Cerebellar cortex (tissue), 1 donor: ENCODE results near the gene LAMA5.

Experiments used
- DNase-seq: peaks from one replicate; pipeline ENCODE4 v3.0.0-alpha.2; 2015; ENCODE audit warnings: low spot score

Gene LAMA5

DNA sequence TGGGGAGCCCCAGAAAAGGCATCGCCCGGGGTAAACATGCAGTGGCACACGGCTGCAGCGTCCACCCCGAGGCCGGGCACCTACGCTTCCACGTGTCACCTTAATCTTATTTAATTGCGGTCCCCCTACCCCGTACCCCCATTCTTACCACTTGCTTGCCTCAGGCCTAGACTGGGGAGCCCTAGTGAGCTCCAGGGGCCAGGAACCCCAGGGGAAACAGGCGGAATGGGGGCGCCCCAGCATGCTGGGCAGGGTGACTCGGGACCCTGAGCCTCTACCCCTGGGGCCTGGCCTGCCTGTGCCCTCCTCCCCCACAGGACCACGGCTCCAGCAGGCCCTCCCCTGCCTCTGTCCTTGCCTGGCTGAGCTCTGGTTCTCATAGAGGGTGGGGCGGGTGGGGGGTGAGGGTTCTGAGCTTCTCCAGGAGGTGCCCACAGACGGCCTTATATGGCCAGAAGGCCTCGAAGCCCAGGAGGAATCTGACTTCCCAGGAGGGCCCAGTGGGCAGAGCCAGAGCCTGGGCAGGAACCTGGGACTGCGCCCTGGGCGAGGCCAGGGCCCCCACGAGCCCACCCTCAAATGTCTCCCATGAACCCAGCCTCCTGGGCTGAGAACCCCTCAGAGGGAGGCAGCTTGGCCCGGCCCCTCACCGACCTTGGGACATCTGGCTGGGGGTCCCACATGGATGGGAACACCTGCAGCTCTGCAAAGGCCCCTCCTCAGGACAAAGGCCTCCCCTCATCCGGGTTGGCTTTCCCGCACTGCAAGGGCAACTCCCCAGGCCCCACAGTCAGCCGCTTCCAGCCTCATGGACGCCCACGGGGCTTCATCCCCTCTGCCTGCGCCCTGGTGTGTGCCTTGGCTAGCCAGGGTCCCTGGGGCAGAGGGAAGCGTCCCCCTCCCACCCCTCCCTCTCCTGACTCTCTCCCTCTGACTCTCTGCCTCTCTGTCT, 5.2 kb upstream of the LAMA5 start:
- DNase-seq = no peak

DNA sequence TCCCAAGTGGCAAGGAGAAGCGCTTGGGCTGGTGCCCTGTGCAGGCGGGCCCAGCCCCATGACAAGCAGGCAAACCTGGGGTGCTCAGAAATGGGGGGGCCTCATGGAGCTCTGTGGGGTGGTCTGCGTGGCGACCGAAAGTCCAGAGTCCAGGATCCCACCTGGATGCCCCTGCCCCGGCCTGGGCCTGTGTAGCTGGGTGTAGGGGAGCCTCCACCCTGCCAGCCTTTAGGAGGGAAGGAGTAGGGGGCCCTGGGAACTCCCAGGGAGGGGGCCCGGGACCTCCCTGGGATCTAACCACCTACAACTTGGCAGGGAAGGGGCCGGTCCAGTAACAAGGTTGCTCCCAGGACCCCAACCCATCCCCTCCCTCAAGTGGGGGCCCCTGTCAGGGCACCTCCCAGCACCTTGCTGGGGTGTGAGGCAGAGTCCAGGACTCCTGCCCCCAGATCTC, 4.5 kb upstream of the LAMA5 start:
- DNase-seq = no peak

DNA sequence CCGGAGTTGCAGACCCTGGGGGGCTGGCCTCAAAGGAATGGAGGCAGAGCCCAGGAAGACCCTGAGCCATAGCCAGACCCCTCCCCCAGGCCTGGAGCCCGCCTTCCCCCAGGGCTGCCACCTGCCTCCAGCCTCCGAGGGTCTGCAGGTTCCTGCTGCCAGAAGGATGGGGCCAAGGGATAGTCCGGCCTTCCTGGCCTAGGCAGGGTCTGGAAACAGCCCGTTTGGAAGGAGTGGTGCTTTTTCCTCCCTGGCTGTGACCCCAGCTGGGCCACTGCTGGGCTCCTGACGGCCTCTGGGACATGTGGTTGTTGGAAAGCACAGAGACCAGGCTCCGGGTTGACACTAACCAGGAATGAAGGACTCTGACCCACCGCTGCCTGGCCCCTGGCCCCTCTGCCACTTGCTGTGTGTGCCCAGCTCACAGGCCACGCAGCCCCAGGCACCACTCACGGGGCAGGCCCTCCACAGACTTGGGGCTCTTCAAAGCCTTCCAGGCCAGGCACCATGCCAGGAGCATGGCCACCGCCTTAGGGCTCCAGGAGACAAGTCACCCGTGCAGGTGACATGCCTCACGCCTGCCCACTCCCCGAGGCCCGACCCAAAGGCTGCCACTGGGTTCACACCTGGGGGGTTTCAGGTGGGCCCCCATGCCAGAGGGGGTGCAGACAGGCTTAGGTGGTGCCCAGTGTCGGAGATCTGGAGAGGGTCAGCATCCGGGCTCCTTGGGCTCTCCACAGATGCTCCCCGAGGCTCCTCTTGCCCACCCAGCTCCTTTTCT, 3.9 kb upstream of the LAMA5 start:
- DNase-seq = no peak

DNA sequence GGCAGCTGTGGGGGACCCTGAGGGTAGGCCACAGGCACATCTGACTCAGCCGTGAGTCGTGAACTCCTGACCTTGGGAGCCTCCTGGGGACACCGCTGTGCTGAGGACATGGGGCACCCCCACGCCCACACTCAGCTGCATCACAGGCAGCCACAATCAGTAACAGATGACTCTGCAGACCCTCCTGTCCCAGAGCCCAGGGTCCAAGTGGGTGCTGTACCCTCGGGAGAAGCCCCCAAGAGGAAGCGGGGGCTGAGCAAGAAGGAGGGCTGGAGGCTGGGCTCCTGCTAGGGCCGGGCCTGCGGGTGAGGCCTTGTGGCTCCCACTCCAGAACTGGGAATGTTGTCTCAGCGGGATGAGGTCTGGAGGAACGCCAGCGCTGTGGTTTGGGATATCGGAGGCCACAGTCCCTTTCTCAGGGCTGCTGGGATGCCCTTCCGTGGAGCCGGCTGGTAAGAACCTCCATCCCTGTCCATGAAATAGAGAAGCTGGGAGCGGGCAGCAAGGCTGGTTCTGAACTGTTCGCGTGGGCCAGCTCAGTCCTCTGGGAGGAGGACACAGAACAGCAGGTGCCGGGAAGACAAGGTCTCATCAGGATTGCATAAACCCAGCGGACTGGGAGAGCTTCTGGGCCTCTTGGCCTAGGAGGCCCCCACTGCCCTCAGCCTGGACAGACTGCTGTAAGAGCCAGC, 3.1 kb upstream of the LAMA5 start:
- no peak for DNase-seq

DNA sequence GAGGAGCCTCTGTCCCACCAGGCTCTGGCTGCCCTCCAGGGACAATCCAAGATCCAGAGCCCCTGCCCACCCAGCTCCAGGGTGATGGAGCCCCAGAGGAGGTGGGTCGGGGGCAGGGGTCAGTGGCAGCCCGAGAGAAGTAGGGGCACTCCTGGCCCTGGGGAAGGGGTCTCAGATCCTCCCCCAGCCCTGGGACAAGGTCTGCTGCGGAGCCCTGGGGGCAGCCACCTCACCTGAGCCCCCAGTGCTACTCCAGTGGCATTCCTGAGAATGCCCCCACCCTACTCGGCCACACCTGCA, 2.7 kb upstream of the LAMA5 start:
- no peak for DNase-seq

DNA sequence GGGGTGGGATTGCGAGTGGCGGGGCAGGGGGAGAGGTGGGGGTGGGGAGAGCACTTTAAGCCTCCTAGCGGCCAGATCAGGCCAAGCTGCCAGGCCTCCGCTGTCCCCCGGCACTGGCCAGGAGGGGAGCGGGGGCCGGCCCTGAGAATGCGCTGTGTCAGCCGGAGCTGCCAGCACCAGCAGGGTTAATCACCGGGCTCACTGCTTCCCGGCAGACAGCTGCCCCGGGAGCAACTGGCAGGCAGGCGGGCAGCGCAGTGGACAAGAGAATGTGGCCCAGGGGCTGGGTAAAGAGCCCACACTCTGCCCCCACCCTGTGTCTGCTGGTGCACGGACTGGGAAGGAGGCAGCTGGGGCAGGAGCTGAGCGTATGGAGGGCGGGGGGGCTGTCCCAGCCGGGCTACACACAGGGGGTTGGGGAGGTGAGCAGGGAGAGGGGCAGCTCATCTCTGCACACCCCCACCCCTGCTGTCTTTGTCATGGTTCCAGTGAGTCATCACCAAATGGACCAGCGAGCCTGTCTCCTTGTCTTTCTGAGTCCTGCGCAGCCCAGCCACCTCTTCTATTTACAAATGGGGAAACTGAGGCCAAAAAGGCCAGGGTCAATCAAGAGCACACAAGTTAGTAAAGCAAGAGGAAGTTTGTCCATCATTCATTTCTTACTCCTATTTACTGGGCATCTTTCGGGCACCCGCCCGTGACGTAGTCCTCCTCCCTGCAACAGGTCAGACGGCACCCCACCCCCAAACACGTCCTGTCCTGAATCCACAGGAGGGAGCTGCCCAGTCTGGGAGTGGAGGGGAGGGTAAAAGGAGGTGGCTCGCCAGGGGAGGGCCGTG, 2.1 kb upstream of the LAMA5 start:
- no peak for DNase-seq

DNA sequence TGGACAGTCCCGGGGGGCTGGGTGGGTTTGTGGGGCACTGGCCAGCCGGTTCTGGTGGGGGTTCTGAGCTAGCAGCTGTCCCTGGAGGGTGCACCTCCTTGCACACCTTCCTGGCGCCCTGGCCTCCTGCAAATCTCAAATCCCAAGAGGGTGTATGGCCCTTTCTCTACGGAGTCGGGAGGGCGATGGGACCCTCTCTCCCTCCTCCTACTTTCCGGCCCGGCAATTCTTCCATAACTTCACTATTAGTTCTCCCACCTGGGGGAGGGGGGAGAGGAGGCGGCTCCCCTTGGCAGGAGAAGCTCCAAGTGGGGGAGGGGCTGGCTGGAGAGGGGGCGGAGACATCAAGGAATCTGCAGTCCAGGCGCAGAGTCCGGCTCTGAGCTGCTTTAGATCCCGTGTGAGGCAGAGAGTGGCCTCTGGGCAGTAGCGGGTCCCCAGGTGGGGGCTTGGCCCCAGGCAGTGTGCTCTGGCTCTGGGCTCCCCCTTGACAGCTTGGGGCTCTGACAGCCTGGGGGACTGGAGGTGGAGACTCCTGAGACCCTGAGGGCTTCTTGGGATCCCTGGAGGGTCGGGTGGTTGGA, 1.4 kb upstream of the LAMA5 start:
- DNase-seq = peak; percentile 46

DNA sequence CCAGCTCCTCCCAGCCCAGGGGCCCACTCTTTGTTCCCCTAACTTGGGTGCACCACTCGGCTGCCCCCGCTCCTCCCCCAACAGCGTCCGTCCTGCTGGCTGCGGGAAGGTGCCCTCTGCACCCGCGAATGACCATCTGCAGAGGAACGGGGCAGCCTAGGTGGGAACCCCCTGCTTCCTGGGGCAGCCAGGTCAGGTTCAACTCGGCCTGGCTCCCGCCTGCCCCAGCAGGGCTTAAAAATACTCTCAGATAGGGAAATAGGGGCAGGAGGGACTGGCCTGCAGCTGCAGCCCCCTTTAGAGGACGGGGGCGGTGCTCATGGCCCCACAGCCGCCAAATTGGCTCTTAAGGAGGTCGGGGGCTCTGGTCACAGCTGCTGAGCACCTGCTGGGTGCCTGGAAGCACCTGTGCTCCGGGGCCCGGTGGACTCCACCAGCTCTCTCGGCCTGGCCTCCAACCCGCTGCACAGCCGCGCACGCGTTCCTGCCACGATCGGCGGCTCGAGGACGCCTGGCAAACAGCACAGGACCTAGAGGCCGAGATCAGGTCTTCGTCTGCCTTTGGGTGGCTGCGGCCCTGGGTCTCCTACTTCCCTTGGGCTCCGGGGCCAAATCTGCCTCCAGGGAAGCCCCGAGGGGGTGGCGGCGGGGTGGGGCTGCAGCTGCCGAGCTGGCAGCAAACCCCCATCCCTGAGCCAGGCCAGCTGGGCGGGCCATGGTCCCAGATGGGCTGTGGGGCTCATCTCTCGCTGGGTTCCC, 700 bp upstream of the LAMA5 start:
- DNase-seq = peak; percentile 44

DNA sequence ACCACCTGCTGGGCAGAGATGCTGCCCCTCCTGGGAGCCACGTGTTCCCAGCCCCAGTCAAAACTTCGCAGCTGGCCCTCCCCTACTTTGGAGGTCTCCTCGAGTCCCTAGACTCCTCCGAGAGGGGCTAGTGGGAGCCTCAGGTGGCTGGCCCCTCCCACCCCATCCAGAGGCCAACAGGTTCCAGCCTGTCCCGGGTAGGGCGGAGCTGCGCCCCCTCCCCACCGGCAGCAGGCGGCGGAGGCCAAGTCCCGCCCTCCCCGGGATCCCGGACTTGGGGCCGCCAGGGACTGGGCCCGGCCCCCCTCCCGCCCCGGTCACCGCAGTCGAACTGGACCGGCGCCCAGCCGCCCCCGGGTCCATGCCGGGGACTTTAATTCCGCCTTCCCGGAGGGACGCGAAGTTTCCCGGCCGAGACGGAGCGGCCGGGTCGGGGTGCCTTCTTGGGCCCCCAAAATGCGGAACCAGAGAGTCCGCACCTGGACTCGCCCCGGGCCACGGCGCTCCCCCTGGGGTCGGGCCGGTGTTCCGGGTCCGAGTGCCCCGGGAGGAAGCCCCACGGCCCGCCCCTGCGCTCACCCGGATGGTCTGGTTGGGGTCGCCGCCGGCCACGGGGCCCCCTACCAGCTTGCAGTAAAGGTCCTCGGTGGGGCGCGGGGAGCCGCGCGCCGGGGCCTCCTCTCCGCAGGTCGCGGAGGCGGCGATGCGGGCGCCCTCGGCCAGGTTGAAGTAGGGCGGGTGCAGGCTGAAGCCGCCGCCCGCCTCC, 559 bp downstream of the LAMA5 start:
- DNase-seq = peak; percentile 40

DNA sequence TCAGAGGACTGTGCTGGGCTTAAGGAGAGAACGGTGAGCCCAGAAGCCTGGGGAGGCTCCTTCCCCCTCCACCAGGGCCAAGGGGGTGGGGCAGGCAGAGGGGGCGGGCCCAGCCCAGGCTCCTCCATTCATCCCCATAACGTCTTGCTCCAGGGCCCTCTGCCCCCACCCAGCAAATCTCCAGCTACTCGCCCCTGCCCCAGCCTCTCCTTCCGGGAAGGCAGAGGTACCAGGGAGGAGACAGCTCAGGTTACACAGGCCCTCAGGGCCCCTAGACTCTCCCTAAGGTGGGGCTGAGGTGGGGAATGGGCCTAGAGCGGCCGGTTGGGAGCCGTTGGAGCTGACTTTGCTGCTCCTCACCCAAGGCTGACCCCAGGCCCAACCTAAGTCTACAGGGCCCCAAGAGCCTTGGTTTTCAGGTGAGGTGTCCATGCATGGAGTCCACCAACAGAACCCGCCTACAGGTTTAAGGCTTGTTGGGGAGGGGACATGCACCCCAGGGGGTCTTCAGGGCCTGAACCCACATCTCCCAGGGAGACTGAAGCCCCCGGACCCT, 1.2 kb downstream of the LAMA5 start:
- DNase-seq = peak; percentile 57

DNA sequence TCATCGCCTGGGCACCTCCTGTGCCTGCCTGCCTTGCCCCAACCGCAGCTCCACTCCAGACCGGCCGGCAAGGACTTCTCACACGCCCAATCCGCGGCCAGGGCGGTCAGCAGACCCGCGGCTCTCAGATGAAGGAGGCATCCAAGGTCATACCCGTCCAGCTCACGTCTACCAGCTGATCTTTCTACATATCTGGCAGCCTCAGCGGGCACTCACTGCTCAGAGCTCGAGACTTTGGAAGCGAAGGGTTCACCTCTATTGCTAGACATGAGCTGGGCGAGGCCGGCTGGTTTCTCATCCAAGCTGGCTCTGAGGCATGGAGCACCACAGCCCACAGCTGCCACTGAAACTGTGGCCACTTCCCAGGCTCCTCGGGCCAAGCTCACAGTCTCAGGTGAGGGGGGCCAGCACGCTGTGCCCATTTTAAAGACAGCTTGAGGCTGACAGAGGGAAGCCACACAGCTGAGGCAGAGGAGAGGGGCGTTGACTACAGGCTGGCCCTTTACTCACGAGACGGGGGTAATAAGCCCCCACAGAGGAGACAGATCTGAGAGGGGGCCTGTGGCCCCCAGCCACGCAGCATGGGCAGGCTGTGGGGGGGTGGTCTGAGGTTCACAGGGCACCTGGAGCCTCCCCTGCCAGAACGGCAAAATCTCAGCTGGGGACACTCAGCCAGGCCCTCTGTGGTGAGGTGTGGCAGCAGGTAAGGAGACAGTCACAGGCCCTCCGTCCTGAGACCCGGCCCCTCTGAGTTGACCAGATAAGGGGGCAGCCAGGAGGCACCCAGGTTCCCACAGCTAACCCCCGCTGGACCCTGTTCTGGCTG, 2.0 kb downstream of the LAMA5 start:
- DNase-seq = peak; percentile 37

DNA sequence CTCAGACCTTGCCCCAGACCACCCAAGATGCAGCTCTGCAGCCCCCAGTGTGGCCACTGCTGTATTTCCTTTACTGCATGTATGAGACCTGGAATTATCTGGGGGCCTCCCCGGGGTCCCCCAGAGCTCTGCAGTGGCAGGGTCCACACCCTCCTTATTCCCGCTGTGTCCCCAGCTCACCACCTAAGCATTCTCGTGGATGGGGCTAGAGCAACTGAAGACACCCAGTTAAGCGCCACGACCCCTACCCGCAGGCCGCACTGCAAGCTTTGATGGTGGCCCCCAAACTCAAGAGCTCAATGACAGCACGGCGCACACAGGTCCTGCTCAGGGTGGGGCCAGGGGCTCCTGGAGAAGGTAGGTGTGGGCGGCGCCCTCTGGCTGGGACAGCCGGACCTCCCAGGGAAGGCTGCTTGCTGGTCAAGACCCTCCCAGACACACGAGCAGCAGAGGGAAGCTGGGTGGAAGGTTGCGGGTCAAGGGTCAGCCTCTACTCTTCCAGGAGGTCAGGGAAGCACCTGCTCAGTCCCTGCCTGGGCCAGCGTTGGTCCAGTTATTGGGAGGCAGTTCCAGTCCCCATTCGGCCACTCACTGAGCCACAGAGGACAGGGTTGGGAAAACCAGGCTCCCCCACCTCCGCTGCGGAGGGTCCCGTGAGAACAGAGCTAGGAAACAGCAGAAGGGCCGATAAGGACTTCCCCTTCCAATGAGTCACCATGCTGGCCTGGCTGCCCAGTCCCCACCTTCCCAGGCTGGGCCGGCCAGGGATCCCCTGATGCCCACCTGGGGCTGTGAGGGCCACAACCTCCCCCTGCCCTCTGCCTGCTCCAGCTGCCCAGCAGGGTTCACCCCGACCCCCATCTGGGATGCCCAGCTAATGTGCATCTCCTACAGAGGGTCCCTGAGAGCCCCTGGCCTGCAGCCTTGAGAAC, 2.9 kb downstream of the LAMA5 start:
- DNase-seq = no peak

DNA sequence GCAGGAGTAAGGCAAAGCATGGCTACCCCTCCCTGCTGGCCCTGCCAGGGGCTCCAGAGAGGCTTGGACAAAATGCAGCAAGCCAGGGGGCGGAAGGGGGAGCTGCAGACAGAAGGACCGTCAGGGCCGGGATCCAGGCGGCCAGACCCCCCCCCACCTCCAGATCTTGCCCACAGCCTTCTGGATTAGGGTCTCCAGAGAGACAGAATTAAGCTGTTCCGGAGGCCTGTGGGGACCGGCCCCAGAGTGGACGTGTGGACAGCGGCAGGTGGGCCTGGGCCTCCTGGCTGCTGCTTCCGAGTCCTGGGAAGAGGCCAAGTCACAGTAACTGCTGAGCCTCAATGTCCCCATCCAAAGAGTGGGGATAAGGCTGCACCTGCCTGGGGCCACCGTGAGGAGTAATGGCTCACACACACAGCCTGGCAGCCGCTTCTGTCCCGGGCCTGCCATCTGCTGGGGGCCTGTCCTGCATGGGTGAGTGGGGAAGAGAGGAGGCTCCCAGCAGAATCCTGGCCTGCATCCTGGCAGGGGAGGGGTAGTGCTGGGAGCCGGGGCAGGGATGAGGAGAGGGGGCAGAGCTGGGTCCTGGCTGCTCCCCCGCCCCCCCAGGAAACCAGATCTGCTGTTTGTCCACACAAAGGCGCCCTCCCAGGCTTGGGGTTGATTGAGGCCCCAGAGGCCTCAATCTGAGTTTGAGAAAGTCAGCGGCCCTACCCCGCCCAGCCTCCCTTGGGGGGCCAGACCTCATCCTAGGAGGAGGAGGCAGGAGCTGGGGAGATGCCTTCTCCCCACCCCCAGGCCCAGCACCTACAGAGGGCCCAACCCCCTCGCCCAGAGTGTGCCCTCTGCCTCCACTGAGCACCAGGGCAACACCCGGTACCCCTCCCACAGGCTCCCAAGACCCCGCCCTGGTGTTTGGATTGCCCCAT, 3.9 kb downstream of the LAMA5 start:
- DNase-seq = peak; percentile 58

DNA sequence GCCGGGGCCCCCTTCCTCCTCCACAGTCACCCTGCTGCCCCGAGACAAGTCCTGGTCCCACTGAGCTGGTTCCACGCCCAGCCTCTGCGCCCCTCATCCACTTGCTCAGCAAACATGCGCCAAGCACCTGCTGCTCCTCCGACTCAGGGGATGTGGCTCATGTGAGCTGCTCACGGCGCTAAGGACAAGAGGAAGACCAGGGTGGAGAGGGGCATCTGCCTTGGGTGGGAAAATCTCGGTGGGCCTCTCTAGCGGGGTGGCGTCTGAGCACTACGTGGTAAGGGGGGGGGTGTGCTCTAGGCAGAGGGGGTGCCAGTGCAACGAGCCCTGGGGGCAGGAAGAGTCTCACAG, 4.5 kb downstream of the LAMA5 start:
- DNase-seq = no peak

DNA sequence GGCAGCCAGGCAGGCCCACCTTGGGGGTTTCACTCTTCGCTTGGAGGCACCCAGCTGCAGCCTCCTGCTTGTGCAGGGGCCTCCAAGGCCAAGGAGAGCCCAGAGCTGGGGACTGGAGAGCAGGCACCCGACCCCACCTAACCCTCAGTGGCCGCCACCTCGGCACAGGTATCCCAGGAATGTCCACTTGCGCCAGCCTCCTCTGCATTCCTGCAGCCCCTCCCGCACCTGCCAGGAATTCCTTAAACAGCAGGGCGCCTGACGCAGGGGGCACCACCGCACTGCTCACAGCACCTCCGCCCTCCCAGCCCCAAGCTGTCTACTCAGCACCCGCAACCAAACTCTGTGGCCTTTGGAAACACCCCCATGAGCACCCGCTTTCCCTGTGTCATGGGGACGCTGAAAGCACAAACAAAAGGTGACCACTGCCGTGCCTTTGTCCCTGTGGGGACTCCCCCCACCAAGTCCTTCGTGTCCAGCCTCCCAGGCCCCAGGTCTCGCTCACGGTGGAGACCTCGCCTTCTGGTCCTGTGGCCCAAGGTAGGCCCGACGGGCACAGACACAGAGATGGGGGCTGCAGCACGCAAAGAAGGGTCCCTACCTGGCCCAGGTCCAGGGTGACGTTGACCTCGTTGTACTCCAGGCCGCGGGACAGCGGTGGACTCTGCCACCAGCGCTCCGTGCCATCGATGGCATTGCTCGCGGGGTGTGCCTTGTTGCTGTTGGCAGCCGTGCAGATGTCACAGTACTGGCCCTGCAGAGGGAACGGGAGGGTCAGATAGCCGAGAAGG, 5.1 kb downstream of the LAMA5 start:
- DNase-seq = no peak
